Kidney tubule cell (primary cell): Measurements from ENCODE around the gene ETV6.

Experiments
- DNase-seq: peaks from one replicate; pipeline ENCODE4 v3.0.0-alpha.2; 2018; ENCODE audit warnings: low spot score

ETV6 gene

DNA sequence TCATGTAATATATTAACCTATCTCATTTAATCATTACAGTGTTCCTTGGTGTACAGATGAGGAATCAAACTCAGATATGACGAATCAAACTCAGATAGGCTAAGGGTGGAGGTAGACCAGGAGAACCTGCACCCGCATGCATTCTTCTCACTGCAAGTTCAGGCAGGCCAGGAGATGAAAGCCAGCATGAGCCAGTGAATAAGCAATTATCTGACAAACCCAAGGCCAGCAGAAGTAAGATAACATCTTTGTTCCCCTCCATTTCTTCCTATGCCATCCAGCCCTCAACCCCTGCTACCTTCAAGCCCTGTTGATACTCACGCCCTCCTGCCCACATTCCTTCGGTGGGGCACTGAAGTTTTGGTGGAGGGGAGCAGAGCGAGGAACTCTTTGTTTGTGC, 152.2 kb downstream of the ETV6 start:
- peak; percentile 23 for DNase-seq

DNA sequence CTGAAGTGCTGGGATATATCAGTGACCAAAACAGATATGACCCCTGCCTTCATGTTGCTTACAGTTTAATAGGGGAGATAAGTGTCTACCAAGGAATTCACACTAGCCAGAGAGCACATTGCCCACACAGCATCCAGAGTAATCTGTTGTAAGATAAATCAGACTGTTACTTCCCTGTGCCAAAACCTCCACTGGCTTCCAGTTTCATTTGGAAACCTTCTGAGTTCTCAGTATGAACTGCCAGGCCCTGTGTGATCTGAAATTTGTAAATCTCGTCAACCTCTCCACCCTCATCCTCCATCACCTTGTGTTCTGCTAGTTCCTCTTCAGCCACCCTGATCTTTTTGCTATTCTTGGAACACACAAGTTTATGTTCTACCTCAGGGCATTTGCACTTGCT, 154.7 kb downstream of the ETV6 start:
- no peak for DNase-seq

DNA sequence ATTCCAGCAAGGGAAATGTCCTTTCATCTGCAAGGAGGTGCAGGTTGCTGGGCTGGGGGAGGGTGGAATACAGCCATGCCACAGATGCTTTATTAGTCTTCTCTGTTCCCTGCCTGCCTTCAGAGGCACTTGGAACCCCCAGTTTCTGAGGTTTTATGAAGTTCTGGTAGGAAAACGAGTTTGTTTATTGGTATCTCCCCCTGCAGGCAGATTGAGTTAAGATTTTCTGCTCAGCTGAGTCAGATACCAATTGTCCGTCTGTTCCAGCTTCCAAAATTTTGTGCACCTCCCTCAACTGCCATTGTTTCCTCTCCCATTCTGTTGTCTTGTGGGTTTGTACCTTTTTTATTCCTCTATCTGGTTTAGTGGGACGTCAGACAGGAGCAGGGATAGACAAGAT, 155.6 kb downstream of the ETV6 start:
- no peak for DNase-seq

DNA sequence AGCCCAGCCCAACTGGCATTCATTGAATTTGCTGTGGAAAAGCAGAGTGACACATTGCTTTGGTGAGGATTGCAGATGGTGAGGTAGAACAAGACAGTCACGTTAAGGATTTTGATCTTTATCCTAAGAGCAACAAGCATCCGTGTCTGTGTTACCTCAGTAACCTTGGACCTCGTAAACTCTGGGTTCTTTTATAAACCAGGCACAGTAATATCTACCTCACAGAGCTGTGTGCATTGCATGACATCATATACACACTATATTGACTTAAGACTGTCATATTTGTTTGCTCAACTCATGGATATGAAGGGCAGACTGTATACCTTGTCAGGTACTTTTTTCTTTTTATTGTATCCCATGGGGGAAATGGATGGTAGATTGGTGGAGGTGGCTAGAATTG, 156.2 kb downstream of the ETV6 start:
- no peak for DNase-seq

DNA sequence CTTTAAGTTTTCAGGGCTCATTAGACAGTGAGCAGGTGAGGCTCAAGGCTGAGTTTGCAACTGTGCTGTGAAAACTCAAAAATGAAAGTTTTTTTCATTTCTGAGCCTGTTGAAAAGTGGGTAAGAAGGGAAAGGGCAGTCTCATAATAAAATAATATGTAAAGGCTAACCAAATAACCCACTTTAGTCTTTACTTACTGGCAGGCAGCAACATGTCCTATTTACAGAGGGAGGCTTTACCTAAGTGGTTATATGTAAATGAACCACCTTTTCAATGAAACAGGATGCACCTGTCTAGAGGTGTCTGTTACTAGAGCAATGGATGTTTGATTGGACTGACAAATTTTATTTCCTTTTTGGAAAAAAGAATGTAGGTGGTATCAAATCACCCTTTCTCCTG, 158.0 kb downstream of the ETV6 start:
- no peak for DNase-seq

DNA sequence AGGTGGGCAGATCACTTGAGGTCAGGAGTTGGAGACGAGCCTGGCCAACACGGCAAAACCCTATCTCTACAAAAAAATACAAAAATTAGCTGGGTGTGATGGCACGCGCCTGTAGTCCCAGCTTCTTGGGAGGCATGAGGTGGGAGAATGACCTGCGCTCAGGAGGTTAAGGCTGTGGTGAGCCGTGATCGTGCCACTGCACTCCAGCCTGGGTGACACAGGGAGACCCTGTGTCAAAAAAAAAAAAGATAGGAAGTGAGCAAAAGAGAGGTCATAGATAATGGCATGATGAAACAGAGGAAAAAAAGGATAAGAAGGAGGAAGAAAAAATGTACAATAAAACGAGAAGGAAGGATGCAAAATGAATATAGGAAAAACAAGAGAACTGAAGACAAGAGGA, 159.5 kb downstream of the ETV6 start:
- DNase-seq: no peak

DNA sequence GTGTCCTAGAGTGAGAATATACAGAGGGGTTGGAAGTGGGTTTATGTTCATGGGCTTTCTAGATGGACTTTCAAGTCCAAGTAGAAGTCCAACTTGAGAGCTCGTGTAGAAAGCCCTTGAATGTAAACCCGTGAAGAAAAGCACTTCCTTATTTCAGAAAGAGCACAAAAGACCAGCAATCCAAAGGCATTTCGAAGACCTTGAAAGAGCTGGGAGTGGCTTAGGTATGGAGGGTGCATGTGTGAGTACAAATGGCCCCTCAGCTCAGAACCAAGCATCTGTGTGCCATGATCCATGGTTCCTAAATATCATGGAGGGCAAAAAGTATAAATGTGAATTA, 160.7 kb downstream of the ETV6 start:
- no peak for DNase-seq

DNA sequence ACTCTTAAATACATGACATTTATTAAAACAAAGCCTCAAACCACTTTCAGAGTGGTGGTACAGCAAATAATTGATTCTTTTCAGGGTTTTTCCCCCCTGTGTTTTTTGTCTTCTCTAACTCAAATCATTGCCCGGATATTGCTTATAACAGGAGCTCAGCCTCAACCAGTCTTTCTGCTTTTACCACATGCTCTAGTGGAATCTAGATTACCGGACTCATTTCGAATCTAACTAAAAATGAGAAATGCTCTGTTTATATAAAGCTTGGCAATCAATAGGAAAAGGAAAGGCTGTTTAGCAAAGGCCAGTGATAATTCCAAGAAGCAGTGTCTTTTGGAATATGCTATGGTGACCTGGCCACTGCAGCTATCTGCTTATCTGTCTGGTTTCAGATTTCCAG, 161.5 kb downstream of the ETV6 start:
- no peak for DNase-seq

DNA sequence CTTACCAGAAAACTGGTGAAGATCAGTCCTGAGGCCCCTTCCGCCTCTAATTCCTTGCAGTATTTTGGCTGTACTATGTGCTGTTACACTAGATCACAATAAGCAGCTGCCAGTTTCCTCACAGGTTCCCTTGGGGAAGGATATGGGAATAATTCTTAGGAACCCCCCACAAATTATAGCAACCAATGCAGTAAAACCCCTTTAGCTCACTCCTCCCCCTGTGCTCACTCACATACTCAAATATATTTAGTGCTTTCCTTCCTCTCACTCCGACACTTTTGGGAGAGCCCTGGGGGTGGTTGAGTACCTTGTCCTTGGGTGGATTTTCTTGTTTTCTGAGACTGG, 162.7 kb downstream of the ETV6 start:
- DNase-seq: no peak

DNA sequence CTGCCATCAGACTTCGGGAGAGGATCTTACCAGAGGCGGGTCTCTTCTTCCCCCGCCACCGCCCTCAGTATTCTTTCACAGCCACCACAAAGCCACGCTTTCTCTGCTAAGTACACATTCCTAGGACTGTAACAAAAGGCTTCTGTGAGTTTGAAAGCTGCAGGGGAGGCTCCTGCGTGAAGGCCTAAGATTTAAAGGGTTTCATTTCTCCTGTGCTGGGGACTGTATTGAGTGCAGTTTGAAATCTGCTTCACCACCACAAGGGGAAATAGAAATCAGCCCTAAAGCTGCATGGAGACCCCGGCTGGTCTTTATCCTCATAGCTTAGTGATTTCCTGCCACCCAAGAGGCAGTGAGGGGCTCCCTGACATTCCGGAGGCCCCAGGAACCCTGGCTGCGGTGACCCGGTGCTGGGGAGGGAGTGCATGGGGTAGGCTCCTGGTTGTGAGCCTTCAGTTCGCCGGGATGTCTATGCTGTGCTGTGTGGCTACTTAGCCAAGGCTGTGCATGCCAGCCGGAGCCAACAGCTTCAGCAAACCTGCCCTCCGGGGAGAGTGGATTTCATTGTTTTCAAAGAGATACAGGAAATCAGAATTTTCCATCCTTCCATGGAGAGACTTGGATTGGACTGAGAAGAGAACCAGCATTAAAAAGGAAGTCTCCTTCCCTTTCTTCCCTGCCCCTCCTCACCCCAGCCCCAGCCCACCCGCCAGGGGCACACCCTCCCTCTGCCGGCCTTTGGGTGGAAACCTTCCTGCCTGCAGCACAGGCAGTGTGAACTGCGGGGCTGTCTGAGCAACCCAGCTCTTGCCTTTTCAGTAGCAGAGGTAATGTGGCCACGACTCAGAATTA, 163.3 kb downstream of the ETV6 start:
- no peak for DNase-seq

DNA sequence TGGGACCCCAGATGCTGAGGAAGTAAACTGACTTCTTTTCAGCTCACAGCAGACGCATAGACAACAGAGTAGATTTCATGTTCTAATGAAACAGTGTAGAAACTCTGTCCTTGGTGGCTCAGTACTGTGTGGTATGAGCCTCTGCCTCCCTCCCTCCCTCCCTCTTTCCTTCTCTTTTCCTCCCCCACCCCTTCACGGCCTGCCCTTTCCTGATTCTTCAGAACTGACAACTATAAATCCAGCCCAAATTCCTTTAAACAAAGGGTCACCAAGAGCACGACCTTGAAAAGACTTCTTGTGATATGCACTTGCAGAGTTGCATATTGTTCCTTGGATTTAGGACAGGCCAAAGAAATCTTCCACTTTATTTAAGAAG, 164.0 kb downstream of the ETV6 start:
- DNase-seq: no peak

DNA sequence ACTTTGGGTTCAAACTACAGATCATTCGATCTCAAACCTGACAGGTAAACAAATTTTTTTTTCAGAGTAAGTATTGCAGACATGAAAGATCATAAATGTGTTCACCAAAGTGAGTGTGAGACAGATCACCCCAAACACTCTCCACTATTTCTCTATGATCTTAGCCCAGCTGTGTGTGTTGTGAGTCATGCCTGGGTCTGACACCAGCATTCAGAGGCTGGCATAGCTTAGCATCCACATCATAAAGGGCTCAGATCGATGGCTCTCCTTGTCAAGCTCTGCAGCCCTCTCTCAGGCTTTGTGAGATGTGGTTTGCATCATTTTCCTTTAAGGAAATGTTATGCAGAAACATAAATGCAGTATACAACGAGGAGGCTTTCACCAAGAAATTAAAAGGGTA, 164.9 kb downstream of the ETV6 start:
- peak; percentile 80 for DNase-seq

DNA sequence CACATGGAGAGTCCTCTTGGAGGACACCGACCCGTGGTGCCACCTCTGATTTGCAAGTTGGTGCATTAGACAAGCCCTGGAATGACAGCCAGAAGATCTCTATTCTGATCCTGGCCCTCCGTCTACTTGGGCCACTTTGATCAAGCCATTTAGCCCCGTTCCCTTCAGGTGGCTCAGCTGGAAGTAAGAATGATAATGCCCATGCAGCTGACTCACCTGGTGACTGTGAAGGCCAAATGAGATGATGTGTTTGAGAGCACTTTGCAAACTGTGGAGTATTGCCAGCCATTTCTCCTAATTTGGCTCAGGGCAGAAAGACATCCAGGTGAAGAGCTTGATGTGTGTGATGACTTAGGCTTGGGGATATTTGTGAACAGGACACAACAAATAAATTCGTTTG, 165.9 kb downstream of the ETV6 start:
- peak; percentile 35 for DNase-seq

DNA sequence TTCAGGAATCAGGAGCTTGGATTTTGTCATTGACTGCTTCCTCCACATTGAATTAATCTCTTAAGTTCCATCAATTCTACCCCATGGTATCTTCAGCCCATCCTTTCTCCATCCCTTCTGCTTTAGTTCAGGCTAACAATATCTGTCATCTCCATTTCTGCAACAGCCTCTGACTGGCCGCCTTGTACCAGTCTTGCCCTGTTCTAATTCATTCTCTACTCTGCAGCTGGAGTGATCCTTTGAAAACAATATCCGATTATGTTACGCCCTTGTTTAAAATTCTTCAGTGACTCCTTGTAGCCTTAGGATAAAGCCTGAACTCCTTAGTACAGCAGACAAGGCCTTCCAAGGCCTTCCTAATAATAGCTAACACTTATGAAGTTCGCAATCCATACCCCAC, 170.2 kb downstream of the ETV6 start:
- DNase-seq: no peak

DNA sequence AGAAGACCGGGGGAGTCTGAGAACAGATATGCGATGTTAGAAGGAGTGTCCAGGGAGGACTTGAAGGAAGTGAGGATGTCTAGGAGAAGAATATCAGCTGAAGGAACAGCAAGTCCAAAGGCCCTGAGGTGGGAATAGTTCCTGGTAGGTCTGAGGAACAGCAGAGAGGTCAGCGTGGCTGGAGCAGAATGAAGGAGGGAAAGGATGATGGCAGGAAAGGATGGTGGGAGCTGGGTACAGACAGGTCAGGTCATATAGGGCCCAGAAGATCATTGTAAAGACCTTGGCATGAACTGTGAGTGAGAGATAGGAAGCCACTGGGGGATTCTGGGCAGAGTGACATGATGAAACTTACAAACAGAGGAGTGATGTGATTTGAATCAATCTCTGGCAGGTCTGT, 171.0 kb downstream of the ETV6 start:
- DNase-seq: no peak

DNA sequence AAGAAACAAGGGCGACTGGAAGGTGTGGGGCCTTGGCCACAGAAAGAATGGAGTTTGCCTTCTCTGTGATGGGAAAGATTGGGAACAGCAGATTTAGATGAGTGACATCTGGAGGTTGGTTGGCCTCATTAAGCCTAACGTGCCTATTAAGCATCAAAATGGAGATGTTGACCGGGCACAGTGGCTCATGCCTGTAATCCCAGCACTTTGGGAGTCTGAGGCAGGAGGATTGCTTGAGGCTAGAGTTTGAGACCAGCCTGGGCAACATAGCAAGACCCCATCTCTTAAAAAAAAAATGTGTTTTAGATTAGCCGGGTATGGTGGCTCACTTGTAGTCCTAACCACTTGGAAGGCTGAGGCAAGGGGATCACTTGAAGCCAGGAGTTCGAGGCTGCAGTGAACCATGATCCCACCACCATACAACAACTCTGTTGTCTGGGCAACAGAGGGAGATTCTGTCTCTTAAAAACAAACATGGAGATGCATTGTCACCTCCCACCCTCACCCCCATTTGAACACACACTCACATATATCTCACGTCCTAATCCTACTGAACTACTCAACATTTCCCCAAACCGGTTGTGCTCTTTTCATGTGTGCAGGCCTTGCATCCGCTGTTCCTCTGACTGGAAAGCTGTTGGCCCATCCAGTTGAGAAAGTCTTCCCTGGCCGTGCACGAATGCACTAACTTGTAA, 172.1 kb downstream of the ETV6 start:
- DNase-seq: no peak

DNA sequence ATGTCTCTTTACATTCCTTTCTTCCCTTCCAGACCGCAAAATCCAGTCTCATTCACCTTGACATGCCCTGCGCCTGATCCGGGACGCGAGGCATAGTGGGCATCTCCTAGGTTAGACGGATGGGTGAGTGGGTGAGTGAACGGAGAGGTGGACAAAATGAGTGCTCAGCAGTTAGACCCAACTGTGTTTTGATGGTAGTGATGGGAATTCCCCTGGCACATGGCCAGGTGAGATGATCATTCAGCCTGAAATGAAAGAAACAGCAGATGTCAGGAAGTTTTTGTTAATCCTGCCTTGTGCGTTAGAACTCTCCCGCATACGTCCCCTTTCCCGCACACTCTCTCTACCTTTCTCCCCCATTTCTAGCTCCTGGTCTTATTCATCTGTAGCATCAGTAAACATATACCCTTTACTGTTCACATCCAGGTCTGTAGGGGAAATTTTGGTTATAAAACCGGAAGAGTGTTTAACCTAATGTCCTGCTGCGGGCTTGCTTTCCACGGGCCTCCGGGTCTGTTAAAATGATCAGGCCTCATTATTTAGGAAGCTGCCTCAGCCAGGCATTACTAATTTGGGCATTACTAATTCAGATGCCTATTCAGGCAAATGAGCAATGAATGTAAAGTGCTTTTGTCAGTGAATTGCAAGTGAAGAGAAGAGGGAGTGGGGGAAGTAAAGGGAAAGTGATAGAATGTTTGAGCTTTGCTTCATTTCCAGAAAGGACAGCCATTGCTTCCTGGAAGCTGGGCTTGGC, 172.8 kb downstream of the ETV6 start:
- DNase-seq: peak; percentile 93

DNA sequence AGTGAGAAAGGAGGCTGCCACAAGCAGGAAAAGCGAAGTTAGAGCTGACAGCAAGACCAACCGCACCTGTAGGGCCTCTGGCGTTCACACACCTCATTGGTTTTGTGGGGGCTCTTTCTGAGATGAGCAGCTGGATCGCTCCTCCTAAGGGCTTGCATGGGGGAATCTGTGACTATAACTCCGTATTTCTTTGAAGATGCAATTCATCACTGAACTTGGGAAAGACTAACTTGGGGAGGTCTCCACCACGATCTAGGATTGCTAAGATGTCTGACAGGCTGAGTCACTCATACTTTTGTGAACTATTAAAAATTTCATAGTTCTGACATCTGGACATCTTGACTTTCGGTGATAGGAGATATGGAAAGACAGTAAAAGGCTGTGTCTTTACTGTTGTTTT, 173.6 kb downstream of the ETV6 start:
- peak; percentile 44 for DNase-seq

DNA sequence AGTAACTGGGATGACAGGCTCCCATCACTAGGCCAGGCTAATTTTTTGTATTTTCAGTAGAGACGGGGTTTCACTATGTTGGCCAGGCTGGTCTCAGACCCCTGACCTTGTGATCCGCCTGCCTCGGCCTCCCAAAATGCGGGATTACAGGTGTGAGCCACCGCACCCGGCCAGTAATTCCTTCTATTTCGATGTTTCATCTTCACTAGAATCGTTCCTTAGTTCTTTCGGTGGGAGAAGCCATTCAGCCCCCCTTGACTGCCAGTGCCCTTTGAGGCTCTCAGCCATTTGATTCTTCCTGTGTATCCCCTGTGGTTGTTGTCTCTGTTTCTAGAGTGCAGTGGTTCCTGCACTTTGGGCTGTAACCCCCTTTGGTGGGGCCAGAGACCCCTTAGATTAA, 174.1 kb downstream of the ETV6 start:
- no peak for DNase-seq

DNA sequence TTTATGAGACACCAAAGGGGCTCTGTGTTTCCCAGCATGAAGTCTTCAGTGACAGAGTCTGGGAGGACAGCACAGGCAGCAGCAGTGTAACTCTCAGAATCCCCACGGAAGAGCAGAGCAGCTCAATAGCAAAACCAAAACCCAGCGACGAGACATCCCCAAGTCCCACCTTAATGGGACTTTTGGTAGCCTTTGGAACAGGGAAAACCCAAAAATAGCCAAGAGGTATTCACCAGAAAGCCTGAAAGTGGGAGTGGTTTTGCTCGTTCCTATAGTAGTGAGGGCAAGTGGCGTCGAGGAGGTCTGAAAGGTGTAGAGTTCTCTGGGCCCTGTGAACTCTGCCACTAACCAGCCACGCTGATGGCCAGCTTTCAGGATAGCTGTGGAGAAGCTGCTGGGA, 174.6 kb downstream of the ETV6 start:
- DNase-seq: no peak

DNA sequence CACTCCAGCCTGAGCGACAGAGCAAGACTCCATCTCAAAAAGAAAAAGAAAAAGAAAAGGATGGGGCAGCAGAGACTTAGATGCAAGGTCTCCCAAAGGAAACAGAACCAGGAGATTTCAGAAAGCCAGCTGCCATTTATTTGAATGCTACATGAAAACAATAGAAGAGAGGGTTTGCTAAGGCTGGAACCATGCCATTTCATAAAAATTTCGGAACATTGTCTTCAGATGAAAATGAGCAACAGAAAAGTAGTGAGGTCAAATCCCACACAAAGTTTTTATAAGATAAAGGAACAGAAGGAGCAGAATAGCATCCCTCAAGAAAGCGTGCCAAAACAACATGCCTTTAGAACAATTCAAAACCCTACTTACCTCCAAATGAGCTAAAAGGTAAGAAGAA, 175.3 kb downstream of the ETV6 start:
- DNase-seq: no peak

DNA sequence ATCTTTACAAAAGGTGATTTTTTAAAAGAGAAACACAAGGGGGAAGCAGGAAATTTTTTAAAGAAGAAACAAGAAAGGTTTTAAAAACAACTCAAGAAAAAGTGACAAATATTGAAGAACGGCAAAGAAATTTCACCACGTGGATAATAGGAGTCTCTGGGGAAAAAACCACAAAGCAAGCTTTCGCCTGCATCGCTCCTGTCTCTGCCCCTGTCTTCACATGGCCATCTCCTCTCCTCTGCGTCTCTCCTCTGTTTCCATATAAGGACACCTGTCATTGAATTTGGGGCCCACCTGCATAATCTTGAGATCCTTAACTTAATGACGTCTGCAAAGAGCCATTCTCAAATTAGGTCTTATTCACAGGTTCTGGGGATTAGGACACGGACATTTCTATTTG, 175.8 kb downstream of the ETV6 start:
- DNase-seq: no peak

DNA sequence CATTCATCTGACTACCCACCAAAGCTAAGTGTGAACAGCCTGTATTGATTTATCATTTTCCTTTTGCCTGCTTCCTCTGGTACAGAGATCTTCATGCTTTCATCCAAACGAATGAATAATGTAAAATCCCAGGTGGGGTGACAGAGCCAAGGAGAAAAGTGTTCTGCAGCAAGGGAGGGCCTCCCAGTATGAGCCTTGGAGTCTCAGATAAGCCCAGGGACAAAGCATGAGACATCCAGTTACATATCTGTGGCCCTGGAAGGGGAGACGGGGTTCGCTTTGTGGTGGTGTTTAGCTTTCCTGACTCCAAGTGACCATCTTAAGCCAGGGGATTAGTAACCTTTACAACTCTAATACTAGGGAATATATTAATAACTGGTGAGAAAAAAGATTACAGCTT, 177.1 kb downstream of the ETV6 start:
- DNase-seq: no peak
